Lower leg skin (tissue), 4 donors: Measurements from ENCODE around the gene FOXS1. TPM values are rescaled to one million over a fixed set of nuclear protein-coding genes. Genes with fewer than 3 reads are reported as not detected.

ENCODE experiments used
- DNase-seq, 2 donors: peaks; one replicate each; pipeline ENCODE4 v3.0.0-alpha.2; 2019; ENCODE audit warnings: low spot score in 2 of 2
- H3K4me3 ChIP-seq: fragments of 200-600 bp; sonication (generic); 2 replicates; pipeline ENCODE4 v1.5.1; 2017; ENCODE audit warnings: mild to moderate bottlenecking, low read depth; ENCODE audit not compliant: poor library complexity, severe bottlenecking
- CTCF ChIP-seq, 3 donors: fragments of 450-650 bp; IDR thresholded peaks; one replicate each; pipeline ENCODE4 v1.5.1; 2016; ENCODE audit warnings: antibody characterized with exemption in 3 of 3, mild to moderate bottlenecking in 3 of 3, moderate library complexity in 2 of 3
- POLR2A ChIP-seq, 2 donors: fragments of 450-650 bp; IDR thresholded peaks; one replicate each; pipeline ENCODE4 v1.6.1; 2016 to 2017; ENCODE audit warnings: antibody characterized with exemption in 2 of 2, mild to moderate bottlenecking in 1 of 2, moderate library complexity in 1 of 2
- WGBS, 2 donors: methylation state at CpG; one replicate each; pipeline ENCODE4 v1.1.5; 2018; 5-methylcytosine and 5-hydroxymethylcytosine counted together
- intact Hi-C: fragments of 100-400 bp; cut with DNase I; formaldehyde crosslinking; loops from one replicate; pipeline ENCODE4 v1.15.0; 2023; ENCODE audit warnings: low total_unique reads
- total RNA-seq, 4 donors: library from RNA; depleted of rRNA; stranded (reverse); fragments of >200 nt; gene quantifications; one replicate each; pipeline ENCODE4 v1.1.0, GENCODE V29; 2016

FOXS1 gene
- total RNA-seq, 4 donors from 2014 or later = 0.44 to 0.97 TPM; not detected in 2

DNA sequence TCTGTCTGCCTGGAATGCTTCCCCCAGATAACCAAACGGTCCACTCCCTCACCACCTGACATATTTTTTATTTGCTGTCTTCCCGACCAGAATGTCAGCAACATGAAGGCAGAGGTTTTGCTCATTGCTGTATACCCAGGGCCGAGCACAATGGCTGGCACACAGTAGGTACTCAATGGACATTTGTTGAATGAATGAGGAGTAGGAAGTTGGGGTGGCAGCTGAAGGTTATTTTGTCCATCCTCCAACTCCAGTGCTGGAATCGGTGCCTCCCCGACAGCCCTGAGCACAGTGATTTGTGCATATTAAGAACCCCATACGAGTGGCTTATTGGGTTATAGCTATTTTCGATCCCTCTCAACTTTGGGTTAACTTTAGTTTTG lies 14.6 kb upstream of the FOXS1 start:
- no peak overlapping the region for H3K4me3 ChIP-seq
- intact Hi-C loops = no loop called here
- TF ChIP-seq POLR2A (IDR thresholded peaks at IDR 0.05) = no peak
- no peak for TF ChIP-seq CTCF (IDR thresholded peaks at IDR 0.05)
- WGBS, 2 donors = 41 to 62% methylated on average over 7 of the region's 7 CpGs
- DNase-seq = peak in 1 of 2 donors; percentile 57

GRCh38 chr20:31859266-31859997 lies 14.0 kb upstream of the FOXS1 start:
- 87 to 91% methylated on average over 5 of the region's 5 CpGs for WGBS, 2 donors
- H3K4me3 ChIP-seq = no peak overlapping the region
- DNase-seq = no peak
- TF ChIP-seq CTCF (IDR thresholded peaks at IDR 0.05) = no peak
- no peak for TF ChIP-seq POLR2A (IDR thresholded peaks at IDR 0.05)
- intact Hi-C loops = no loop called here

GRCh38 chr20:31858760-31859083 lies 13.3 kb upstream of the FOXS1 start:
- TF ChIP-seq POLR2A (IDR thresholded peaks at IDR 0.05) = no peak
- TF ChIP-seq CTCF (IDR thresholded peaks at IDR 0.05) = no peak
- intact Hi-C loops = no loop called here
- WGBS, 2 donors = 39 to 58% methylated on average over 3 of the region's 3 CpGs
- no peak for DNase-seq
- H3K4me3 ChIP-seq = no peak overlapping the region

GRCh38 chr20:31857861-31858759 lies 12.7 kb upstream of the FOXS1 start:
- H3K4me3 ChIP-seq = no peak overlapping the region
- intact Hi-C loops = no loop called here
- 78 to 82% methylated on average over 15 of the region's 15 CpGs for WGBS, 2 donors
- TF ChIP-seq CTCF (IDR thresholded peaks at IDR 0.05) = no peak
- no peak for TF ChIP-seq POLR2A (IDR thresholded peaks at IDR 0.05)
- no peak for DNase-seq

DNA sequence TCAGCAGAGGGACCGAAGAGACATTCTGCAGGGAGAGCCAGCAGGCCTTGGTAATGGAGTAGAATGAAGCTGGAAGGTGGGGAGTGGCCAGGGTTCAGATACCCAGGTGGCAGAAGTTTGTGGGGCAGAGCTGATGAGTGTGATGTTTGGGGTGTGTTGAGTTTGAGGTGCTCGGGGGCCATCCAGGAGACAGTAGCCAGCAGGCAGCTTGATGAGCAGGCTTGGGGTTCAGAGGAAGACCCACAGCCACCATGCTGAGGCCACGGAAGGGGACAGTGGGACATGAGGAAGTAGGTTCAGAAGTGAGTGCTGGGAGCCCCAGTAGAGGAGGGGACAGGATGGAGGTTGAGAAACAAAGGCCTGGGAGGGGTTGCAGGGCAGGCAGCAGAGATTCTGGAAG lies 11.1 kb upstream of the FOXS1 start:
- DNase-seq = no peak
- intact Hi-C loops = no loop called here

More for the DNA sequence above, 11.1 kb upstream of the FOXS1 start:
- WGBS, 2 donors = 67 to 73% methylated on average over 3 of the region's 3 CpGs
- TF ChIP-seq CTCF (IDR thresholded peaks at IDR 0.05) (no peak), POLR2A (IDR thresholded peaks at IDR 0.05) (no peak)
- H3K4me3 ChIP-seq = no peak overlapping the region
